ENCODE measurements around the gene UGT1A1.

DNA sequence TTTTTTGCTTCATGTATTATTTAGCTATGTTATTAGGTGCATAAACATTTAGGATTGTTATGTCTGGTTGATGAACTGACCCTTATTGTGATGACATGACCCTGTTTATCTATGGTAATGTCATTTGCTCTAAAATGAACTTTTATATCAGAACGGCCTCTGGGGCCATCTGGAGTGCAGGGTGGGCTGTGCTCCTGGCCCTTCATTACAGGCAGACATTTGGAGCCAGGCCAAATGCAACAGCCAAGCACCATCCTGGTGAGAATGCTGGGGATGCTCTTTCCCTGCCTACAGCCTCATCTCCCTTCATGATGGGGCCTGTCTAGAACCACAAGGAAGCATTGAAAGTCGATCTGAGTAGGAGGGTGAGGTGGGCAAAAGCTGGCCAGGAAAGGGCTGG, 56.3 kb downstream of the UGT1A1 start:
- no peak for TF ChIP-seq POLR2AphosphoS5 (IDR thresholded peaks at IDR 0.05; ENCODE audit: insufficient read depth, low read depth, low read length)
- no peak for TF ChIP-seq POLR2A (IDR thresholded peaks at IDR 0.05; ENCODE audit: low read depth, low read length)
- TF ChIP-seq, protein P1, sequence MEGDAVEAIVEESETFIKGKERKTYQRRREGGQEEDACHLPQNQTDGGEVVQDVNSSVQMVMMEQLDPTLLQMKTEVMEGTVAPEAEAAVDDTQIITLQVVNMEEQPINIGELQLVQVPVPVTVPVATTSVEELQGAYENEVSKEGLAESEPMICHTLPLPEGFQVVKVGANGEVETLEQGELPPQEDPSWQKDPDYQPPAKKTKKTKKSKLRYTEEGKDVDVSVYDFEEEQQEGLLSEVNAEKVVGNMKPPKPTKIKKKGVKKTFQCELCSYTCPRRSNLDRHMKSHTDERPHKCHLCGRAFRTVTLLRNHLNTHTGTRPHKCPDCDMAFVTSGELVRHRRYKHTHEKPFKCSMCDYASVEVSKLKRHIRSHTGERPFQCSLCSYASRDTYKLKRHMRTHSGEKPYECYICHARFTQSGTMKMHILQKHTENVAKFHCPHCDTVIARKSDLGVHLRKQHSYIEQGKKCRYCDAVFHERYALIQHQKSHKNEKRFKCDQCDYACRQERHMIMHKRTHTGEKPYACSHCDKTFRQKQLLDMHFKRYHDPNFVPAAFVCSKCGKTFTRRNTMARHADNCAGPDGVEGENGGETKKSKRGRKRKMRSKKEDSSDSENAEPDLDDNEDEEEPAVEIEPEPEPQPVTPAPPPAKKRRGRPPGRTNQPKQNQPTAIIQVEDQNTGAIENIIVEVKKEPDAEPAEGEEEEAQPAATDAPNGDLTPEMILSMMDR (IDR thresholded peaks at IDR 0.05; ENCODE audit: extremely low read depth in 1 of 2, insufficient read depth in 1 of 2, low read depth in 1 of 2, low read length in 2 of 2), result no peak
- TF ChIP-seq EZH2 (IDR thresholded peaks at IDR 0.05; ENCODE audit: borderline replicate concordance, low read depth, low read length, severe bottlenecking), result no peak
- no peak for TF ChIP-seq FOS (IDR thresholded peaks at IDR 0.05; ENCODE audit: borderline replicate concordance, insufficient read depth, low read length)
- no peak for TF ChIP-seq JUN (IDR thresholded peaks at IDR 0.05; ENCODE audit: borderline replicate concordance, insufficient read depth, insufficient read length, low read depth)

All from endothelial cell of umbilical vein (primary cell).